ENCODE measurements around the gene CXCR6.

CXCR6 gene

DNA sequence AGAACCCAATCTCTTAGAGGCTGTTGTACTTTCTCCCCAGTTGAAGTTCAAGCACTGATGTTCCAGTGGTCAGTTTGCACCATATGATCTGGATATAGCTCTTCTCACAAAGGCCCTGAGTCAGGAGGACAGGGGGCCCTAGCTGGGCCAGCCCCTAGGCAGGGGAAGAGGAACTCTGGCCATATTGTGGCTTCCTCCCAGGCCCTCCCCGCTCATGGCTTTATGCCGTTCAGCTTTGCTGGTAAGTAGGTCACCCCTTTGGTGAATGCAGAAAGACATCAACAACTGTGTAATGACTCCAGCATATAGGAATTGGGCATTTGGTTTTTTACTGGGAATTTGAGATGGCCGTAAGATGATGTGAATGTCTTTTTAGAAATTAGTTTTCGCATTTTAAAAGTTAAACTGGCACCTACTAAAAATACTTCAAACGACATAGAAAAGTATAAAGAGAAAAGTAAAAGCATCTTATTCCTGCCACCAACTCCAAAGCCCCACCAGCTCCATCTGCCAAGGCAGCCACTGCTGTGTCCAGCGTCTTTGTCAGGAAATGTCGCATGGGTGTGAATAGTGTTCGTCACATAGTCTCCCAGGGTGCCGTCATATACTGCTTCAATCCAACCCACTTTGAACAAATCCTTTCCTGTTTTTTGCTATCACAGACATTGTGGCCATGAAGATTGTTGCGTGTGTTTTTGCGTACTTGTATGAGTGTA is 31.6 kb upstream of the CXCR6 start:
- TF ChIP-seq RAD21 (IDR thresholded peaks at IDR 0.05; ENCODE audit: low read depth) (no peak), YY1 (IDR thresholded peaks at IDR 0.05; ENCODE audit: low read depth) (no peak), TAF1 (IDR thresholded peaks at IDR 0.05; ENCODE audit: low read depth) (no peak), TCF12 (IDR thresholded peaks at IDR 0.05; ENCODE audit: low read depth) (no peak), CREB1 (IDR thresholded peaks at IDR 0.05; ENCODE audit: low read depth) (no peak)

DNA sequence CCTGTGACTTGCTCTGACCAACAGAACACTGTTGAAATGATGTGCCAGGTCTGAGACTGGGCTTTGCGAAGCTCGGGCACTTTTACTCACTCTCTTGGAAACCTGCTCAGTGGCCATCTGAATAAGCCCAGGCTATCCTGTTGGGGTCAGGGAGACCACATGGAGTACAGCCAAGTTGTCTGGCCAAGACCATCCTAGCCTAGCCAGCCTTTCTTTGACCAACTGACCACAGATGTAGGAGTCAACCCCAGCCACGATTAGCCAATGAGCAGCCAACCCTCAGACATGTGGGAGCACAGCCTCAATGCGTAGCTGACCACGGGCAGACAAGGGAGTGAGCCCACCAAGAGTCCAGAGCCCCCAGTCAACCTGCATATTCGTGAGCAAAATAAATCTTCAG is 30.8 kb upstream of the CXCR6 start:
- TF ChIP-seq RAD21 (IDR thresholded peaks at IDR 0.05; ENCODE audit: low read depth) (no peak), TCF12 (IDR thresholded peaks at IDR 0.05; ENCODE audit: low read depth) (no peak), FOXM1 (IDR thresholded peaks at IDR 0.05; ENCODE audit: borderline replicate concordance, low read depth) (no peak), ZBTB7A (IDR thresholded peaks at IDR 0.05; ENCODE audit: low read depth) (no peak), EGR1 (IDR thresholded peaks at IDR 0.05) (no peak), YY1 (IDR thresholded peaks at IDR 0.05; ENCODE audit: low read depth) (no peak), NFIC (IDR thresholded peaks at IDR 0.05) (no peak), CREB1 (IDR thresholded peaks at IDR 0.05; ENCODE audit: low read depth) (no peak), TEAD4 (IDR thresholded peaks at IDR 0.05) (no peak), CEBPB (IDR thresholded peaks at IDR 0.05) (no peak), TAF1 (IDR thresholded peaks at IDR 0.05; ENCODE audit: low read depth) (no peak), EP300 (IDR thresholded peaks at IDR 0.05; ENCODE audit: borderline replicate concordance) (no peak)
- TF ChIP-seq, protein P1, sequence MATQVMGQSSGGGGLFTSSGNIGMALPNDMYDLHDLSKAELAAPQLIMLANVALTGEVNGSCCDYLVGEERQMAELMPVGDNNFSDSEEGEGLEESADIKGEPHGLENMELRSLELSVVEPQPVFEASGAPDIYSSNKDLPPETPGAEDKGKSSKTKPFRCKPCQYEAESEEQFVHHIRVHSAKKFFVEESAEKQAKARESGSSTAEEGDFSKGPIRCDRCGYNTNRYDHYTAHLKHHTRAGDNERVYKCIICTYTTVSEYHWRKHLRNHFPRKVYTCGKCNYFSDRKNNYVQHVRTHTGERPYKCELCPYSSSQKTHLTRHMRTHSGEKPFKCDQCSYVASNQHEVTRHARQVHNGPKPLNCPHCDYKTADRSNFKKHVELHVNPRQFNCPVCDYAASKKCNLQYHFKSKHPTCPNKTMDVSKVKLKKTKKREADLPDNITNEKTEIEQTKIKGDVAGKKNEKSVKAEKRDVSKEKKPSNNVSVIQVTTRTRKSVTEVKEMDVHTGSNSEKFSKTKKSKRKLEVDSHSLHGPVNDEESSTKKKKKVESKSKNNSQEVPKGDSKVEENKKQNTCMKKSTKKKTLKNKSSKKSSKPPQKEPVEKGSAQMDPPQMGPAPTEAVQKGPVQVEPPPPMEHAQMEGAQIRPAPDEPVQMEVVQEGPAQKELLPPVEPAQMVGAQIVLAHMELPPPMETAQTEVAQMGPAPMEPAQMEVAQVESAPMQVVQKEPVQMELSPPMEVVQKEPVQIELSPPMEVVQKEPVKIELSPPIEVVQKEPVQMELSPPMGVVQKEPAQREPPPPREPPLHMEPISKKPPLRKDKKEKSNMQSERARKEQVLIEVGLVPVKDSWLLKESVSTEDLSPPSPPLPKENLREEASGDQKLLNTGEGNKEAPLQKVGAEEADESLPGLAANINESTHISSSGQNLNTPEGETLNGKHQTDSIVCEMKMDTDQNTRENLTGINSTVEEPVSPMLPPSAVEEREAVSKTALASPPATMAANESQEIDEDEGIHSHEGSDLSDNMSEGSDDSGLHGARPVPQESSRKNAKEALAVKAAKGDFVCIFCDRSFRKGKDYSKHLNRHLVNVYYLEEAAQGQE (IDR thresholded peaks at IDR 0.05; ENCODE audit: low read depth): no peak
- TF ChIP-seq, protein P2, sequence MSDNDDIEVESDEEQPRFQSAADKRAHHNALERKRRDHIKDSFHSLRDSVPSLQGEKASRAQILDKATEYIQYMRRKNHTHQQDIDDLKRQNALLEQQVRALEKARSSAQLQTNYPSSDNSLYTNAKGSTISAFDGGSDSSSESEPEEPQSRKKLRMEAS (IDR thresholded peaks at IDR 0.05): no peak
- TF ChIP-seq, protein P3, sequence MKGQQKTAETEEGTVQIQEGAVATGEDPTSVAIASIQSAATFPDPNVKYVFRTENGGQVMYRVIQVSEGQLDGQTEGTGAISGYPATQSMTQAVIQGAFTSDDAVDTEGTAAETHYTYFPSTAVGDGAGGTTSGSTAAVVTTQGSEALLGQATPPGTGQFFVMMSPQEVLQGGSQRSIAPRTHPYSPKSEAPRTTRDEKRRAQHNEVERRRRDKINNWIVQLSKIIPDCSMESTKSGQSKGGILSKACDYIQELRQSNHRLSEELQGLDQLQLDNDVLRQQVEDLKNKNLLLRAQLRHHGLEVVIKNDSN (IDR thresholded peaks at IDR 0.05): no peak

DNA sequence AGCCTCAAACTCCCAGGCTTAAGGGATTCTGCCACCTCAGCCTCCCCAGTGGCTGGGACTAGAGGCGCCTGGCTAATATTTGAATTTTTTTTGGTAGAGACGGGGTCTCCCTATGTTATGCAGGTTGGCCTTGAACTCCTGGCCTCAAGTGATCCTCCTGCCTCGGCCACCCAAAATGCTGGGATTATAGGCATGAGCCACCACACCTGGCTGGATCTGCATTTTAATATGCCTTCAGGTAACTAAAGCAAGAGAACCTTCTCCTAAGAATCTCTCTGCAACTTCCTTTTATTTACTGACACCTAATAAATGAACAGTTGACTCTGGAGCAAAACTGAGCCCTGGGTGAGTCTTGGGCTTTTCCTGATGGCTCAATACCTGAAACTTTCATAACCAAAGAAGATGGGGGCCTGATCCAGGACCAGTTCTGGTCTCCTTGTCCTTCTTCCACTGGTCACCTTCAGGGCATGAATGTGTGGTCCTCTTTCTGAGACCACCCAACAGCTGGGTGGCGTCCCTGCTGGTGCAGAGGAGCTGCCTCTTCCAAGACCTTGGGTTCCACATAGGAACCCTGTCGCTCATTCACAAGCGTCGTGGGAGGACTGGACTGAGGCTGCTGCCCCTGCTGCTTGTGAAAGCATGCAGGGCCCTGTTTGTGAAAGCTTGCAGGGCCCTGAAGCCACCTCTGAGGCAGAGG is 28.8 kb upstream of the CXCR6 start:
- TF ChIP-seq EP300 (IDR thresholded peaks at IDR 0.05; ENCODE audit: borderline replicate concordance) (no peak), NFIC (IDR thresholded peaks at IDR 0.05) (no peak), RAD21 (IDR thresholded peaks at IDR 0.05; ENCODE audit: low read depth) (no peak), FOXM1 (IDR thresholded peaks at IDR 0.05; ENCODE audit: borderline replicate concordance, low read depth) (no peak), TCF12 (IDR thresholded peaks at IDR 0.05; ENCODE audit: low read depth) (no peak), CREB1 (IDR thresholded peaks at IDR 0.05; ENCODE audit: low read depth) (no peak), TEAD4 (IDR thresholded peaks at IDR 0.05) (no peak), ZBTB7A (IDR thresholded peaks at IDR 0.05; ENCODE audit: low read depth) (no peak), CEBPB (IDR thresholded peaks at IDR 0.05) (no peak), TAF1 (IDR thresholded peaks at IDR 0.05; ENCODE audit: low read depth) (no peak), EGR1 (IDR thresholded peaks at IDR 0.05) (no peak)
- TF ChIP-seq, protein P3 (IDR thresholded peaks at IDR 0.05): no peak
- TF ChIP-seq, protein P2 (IDR thresholded peaks at IDR 0.05): no peak
- TF ChIP-seq, protein P1 (IDR thresholded peaks at IDR 0.05; ENCODE audit: low read depth): no peak

DNA sequence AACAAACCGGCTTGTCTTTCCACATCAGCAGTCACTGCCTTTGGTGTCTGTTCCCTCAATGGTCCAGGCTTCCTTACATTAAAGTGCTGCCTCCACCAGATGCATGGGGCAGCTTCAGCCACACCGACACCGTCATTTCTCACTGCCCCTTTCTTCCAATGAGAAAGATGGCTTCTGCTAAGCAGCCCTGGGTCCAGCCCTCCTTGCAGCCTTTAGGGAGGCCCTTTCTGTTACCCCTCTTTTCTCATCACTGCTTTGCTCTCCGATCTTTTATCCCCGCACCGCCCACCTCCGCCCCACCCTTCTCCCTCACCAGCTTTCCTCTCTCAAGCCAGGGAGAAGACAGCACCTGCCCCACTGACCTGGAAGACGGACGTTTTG is 28.2 kb upstream of the CXCR6 start:
- TF ChIP-seq TCF12 (IDR thresholded peaks at IDR 0.05; ENCODE audit: low read depth) (no peak), CEBPB (IDR thresholded peaks at IDR 0.05) (no peak), FOXM1 (IDR thresholded peaks at IDR 0.05; ENCODE audit: borderline replicate concordance, low read depth) (no peak), EP300 (IDR thresholded peaks at IDR 0.05; ENCODE audit: borderline replicate concordance) (no peak), EGR1 (IDR thresholded peaks at IDR 0.05) (no peak), NFIC (IDR thresholded peaks at IDR 0.05) (no peak), TAF1 (IDR thresholded peaks at IDR 0.05; ENCODE audit: low read depth) (no peak), TEAD4 (IDR thresholded peaks at IDR 0.05) (no peak), CREB1 (IDR thresholded peaks at IDR 0.05; ENCODE audit: low read depth) (no peak), ZBTB7A (IDR thresholded peaks at IDR 0.05; ENCODE audit: low read depth) (no peak), RAD21 (IDR thresholded peaks at IDR 0.05; ENCODE audit: low read depth) (no peak)
- TF ChIP-seq, protein P3 (IDR thresholded peaks at IDR 0.05): no peak
- TF ChIP-seq, protein P2 (IDR thresholded peaks at IDR 0.05): no peak
- TF ChIP-seq, protein P1 (IDR thresholded peaks at IDR 0.05; ENCODE audit: low read depth): no peak

Data from Ishikawa (cell line).